GM10266 (cell line): ENCODE data around the gene ASRGL1.

Experiments used
- DNase-seq: peaks from one replicate; pipeline ENCODE4 v3.0.0; 2012; ENCODE audit errors: extremely low spot score
- CTCF ChIP-seq: IDR thresholded peaks from 2 replicates; pipeline ENCODE4 v1.5.1; 2012; ENCODE audit warnings: mild to moderate bottlenecking, low read depth; ENCODE audit not compliant: control insufficient read depth, insufficient read depth; ENCODE audit errors: missing control alignments

The ASRGL1 gene

GRCh38 chr11:62437616-62438015 is 100.4 kb downstream of the ASRGL1 start:
- no peak for DNase-seq
- no peak for TF ChIP-seq CTCF

- no peak for DNase-seq
- TF ChIP-seq CTCF: no peak
Observed at GRCh38 chr11:62438641-62439040, 101.4 kb downstream of the ASRGL1 start.

GRCh38 chr11:62439785-62440602 is 102.7 kb downstream of the ASRGL1 start:
- DNase-seq: no peak
- TF ChIP-seq CTCF: no peak
